Fibroblast of lung (primary cell): ENCODE measurements around the gene VTI1A. TPM values are rescaled to one million over a fixed set of nuclear protein-coding genes. Genes with fewer than 3 reads are reported as not detected.

ENCODE experiments used
- DNase-seq, 2 donors: peaks; one replicate each; pipeline versions ENCODE4 v3.0.0 to v3.0.0-alpha.2; 2010; ENCODE audit warnings: low read depth in 2 of 2
- H2AFZ ChIP-seq: 2 replicates; pipeline ENCODE4 v1.5.1; 2012; ENCODE audit warnings: low read length, control low read depth, inconsistent platforms
- H3K27ac ChIP-seq: 2 replicates; pipeline ENCODE4 v1.5.1; 2011; ENCODE audit warnings: low read length, control low read depth; ENCODE audit not compliant: insufficient read depth
- H3K27me3 ChIP-seq: 2 replicates; pipeline ENCODE4 v1.5.1; 2011; ENCODE audit warnings: mild to moderate bottlenecking, low read length; ENCODE audit not compliant: control insufficient read depth, insufficient read depth
- H3K36me3 ChIP-seq: 2 replicates; pipeline ENCODE4 v1.5.1; 2011; ENCODE audit warnings: low read length; ENCODE audit not compliant: control insufficient read depth, insufficient read depth
- H3K4me1 ChIP-seq: 2 replicates; pipeline ENCODE4 v1.5.1; 2011; ENCODE audit warnings: low read length; ENCODE audit not compliant: control insufficient read depth, insufficient read depth; ENCODE audit errors: extremely low read depth
- H3K4me2 ChIP-seq: 2 replicates; pipeline ENCODE4 v1.5.1; 2011; ENCODE audit warnings: low read length, control low read depth; ENCODE audit not compliant: insufficient read depth; ENCODE audit errors: extremely low read depth
- H3K4me3 ChIP-seq, 4 experiments: fragments of 200-600 bp in 1 of 4; sonication (generic) in 1 of 4; replicated peaks in 1 of 4; 2 replicates each; pipeline ENCODE4 v1.5.1; 2011 to 2016; ENCODE audit warnings: low read length in 4 of 4, low read depth in 3 of 4, mild to moderate bottlenecking in 3 of 4, control low read depth in 2 of 4, inconsistent platforms in 1 of 4, mixed read lengths in 1 of 4; ENCODE audit not compliant: insufficient read depth in 1 of 4; ENCODE audit errors: control extremely low read depth in 1 of 4
- H3K79me2 ChIP-seq: 2 replicates; pipeline ENCODE4 v1.5.1; 2012; ENCODE audit warnings: mild to moderate bottlenecking, low read length, inconsistent platforms; ENCODE audit not compliant: control insufficient read depth, insufficient read depth
- H3K9ac ChIP-seq: 2 replicates; pipeline ENCODE4 v1.5.1; 2011; ENCODE audit warnings: mild to moderate bottlenecking, low read length, control low read depth; ENCODE audit not compliant: insufficient read depth
- H3K9me3 ChIP-seq: 2 replicates; pipeline ENCODE4 v1.5.1; 2012; ENCODE audit warnings: low read depth, low read length; ENCODE audit not compliant: control insufficient read depth, insufficient read depth
- H4K20me1 ChIP-seq: 2 replicates; pipeline ENCODE4 v1.5.1; 2011; ENCODE audit warnings: low read length; ENCODE audit not compliant: control insufficient read depth, insufficient read depth; ENCODE audit errors: extremely low read depth
- EZH2 ChIP-seq: IDR thresholded peaks from 2 replicates; pipeline ENCODE4 v1.5.1; 2012; ENCODE audit warnings: low read length, control low read depth, mild to moderate bottlenecking; ENCODE audit errors: missing control alignments
- polyA plus RNA-seq, 2 donors: library from polyadenylated mRNA; depleted of rRNA in 1 of 2; stranded (reverse) in 1 of 2; unstranded in 1 of 2; fragments of >200 nt; gene quantifications; 2 replicates each; pipeline ENCODE4 v1.2.1, GENCODE V29; 2011 to 2012; ENCODE audit warnings: missing spikeins in 1 of 2
- total RNA-seq: library from RNA; depleted of rRNA; stranded (reverse); fragments of >200 nt; gene quantifications from 2 replicates; pipeline ENCODE4 v1.2.1, GENCODE V29; 2014
- TF ChIP-seq, protein P1 (sequence below), 2 donors: IDR thresholded peaks in 1 of 2; conservative IDR thresholded peaks in 1 of 2; 1 replicate in 1 of 2; 2 replicates in 1 of 2; pipeline ENCODE4 v1.5.1; 2011 to 2012; ENCODE audit warnings: low read length in 2 of 2, control low read depth in 1 of 2, inconsistent platforms in 1 of 2, low read depth in 1 of 2, mild to moderate bottlenecking in 1 of 2

The VTI1A gene
- total and polyA plus RNA-seq, 2 donors (not counting 1 experiment from before 2014, with no cell fraction given), result 19.1 to 30.9 TPM

DNA sequence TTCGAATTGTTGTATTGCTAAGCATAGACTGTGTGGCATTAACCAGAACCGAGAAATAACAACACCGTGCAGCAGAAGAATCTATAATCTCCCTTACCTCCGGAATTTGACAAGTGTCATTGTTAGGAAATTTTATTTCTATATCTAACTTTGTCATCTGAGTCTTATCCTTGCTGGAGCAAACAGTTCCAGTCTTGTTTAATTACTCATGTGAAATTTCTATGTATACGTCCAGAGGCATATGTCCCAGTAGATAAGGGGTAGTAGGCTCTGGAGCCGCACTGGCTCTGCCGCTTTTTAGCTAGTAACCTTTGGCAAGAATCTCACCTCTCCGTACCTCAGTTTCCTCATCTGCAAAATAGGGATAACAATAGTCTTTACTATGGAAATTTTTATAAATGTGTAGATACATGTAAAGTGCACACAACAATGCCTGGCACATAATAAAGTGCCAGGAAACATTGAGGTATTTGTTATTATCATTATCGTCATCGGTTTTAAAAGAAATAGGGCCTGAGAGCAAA, 228.6 kb downstream of the VTI1A start:
- Histone ChIP-seq H3K27me3 (no peaks in the 10 kb centered on the region), H3K4me2 (no peak overlapping the region), H4K20me1 (no peaks in the 10 kb centered on the region), H3K4me1 (no peaks in the 10 kb centered on the region), H2AFZ (no peak overlapping the region), H3K79me2 (no peaks in the 10 kb centered on the region), H3K9me3 (no peaks in the 10 kb centered on the region), H3K27ac (no peak overlapping the region), H3K36me3 (no peaks in the 10 kb centered on the region), H3K9ac (no peak overlapping the region), H3K4me3 (no peak overlapping the region)
- DNase-seq, result no peak
- TF ChIP-seq EZH2, result no peak
- TF ChIP-seq, protein P1, sequence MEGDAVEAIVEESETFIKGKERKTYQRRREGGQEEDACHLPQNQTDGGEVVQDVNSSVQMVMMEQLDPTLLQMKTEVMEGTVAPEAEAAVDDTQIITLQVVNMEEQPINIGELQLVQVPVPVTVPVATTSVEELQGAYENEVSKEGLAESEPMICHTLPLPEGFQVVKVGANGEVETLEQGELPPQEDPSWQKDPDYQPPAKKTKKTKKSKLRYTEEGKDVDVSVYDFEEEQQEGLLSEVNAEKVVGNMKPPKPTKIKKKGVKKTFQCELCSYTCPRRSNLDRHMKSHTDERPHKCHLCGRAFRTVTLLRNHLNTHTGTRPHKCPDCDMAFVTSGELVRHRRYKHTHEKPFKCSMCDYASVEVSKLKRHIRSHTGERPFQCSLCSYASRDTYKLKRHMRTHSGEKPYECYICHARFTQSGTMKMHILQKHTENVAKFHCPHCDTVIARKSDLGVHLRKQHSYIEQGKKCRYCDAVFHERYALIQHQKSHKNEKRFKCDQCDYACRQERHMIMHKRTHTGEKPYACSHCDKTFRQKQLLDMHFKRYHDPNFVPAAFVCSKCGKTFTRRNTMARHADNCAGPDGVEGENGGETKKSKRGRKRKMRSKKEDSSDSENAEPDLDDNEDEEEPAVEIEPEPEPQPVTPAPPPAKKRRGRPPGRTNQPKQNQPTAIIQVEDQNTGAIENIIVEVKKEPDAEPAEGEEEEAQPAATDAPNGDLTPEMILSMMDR (conservative IDR thresholded peaks at IDR 0.05 in 1 of 2, IDR thresholded peaks at IDR 0.05 in 1 of 2; ENCODE audit: low read depth in 1 of 2, low read length in 2 of 2), result no peak

DNA sequence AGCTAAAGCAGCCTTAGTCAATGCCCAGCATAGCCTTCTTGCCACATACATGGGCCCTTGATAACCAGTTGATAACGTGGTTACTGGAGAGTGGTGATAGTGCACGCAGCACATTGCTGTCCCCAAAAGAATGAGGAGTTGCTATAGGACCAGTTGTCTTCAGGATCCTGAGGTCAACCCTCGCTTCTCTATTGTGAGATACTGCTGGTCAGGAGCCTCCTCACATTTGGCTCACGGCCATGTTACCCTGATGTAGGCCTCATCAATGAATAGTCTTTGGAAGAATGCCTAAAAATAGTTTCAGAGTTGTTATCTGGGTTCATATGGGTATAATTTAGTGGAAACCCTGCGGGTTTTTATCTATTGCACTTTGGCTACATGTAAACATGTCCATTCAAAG, 230.7 kb downstream of the VTI1A start:
- no peak overlapping the region for H2AFZ ChIP-seq
- TF ChIP-seq EZH2, result no peak
- TF ChIP-seq, protein P1 (conservative IDR thresholded peaks at IDR 0.05 in 1 of 2, IDR thresholded peaks at IDR 0.05 in 1 of 2; ENCODE audit: low read depth in 1 of 2, low read length in 2 of 2), result no peak
- H3K27ac ChIP-seq, result no peak overlapping the region
- H3K9ac ChIP-seq, result no peak overlapping the region
- H3K36me3 ChIP-seq, result no peaks in the 10 kb centered on the region
- no peaks in the 10 kb centered on the region for H4K20me1 ChIP-seq
- no peaks in the 10 kb centered on the region for H3K27me3 ChIP-seq
- no peak for DNase-seq
- H3K4me2 ChIP-seq, result no peak overlapping the region
- H3K4me3 ChIP-seq, result no peak overlapping the region
- no peaks in the 10 kb centered on the region for H3K4me1 ChIP-seq
- no peaks in the 10 kb centered on the region for H3K9me3 ChIP-seq
- no peaks in the 10 kb centered on the region for H3K79me2 ChIP-seq

DNA sequence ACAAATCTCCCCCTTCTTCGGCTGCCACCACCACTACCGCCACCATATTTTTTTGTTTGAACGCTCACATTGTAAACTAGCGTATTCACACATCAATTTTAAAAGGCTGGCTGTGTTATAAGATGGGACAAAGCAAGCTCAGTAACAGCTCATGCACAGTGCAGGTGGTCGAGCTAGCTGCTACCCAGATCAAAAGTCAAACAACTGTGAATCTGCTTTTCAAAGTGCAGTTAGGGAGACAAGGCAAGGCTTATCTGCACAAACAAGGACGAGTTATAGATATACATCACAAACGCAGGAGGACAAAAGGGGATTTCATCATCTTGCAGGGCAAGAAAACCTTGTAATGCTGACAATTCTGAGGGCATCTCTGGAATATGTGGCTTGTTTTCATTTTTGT, 231.6 kb downstream of the VTI1A start:
- no peak overlapping the region for H3K9ac ChIP-seq
- no peaks in the 10 kb centered on the region for H3K9me3 ChIP-seq
- H3K4me2 ChIP-seq, result no peak overlapping the region
- no peaks in the 10 kb centered on the region for H3K36me3 ChIP-seq
- H2AFZ ChIP-seq, result no peak overlapping the region
- no peaks in the 10 kb centered on the region for H3K27me3 ChIP-seq
- no peak overlapping the region for H3K4me3 ChIP-seq
- TF ChIP-seq, protein P1 (conservative IDR thresholded peaks at IDR 0.05 in 1 of 2, IDR thresholded peaks at IDR 0.05 in 1 of 2; ENCODE audit: low read depth in 1 of 2, low read length in 2 of 2), result no peak
- no peak for TF ChIP-seq EZH2
- H4K20me1 ChIP-seq, result no peaks in the 10 kb centered on the region
- H3K4me1 ChIP-seq, result no peaks in the 10 kb centered on the region
- DNase-seq, result no peak
- H3K79me2 ChIP-seq, result no peaks in the 10 kb centered on the region
- H3K27ac ChIP-seq, result no peak overlapping the region
